IPS-18c (cell line): ENCODE measurements around the gene RDX.

ENCODE experiments used
- H3K4me3 ChIP-seq: 2 replicates; pipeline ENCODE4 v1.7.0; 2013; ENCODE audit warnings: low read depth, mild to moderate bottlenecking, low read length, moderate library complexity; ENCODE audit not compliant: insufficient read depth
- H3K9me3 ChIP-seq: one replicate; pipeline ENCODE4 v1.6.1; 2013; ENCODE audit warnings: mild to moderate bottlenecking, low read length, moderate library complexity; ENCODE audit not compliant: control insufficient read depth, insufficient read depth

RDX gene

DNA sequence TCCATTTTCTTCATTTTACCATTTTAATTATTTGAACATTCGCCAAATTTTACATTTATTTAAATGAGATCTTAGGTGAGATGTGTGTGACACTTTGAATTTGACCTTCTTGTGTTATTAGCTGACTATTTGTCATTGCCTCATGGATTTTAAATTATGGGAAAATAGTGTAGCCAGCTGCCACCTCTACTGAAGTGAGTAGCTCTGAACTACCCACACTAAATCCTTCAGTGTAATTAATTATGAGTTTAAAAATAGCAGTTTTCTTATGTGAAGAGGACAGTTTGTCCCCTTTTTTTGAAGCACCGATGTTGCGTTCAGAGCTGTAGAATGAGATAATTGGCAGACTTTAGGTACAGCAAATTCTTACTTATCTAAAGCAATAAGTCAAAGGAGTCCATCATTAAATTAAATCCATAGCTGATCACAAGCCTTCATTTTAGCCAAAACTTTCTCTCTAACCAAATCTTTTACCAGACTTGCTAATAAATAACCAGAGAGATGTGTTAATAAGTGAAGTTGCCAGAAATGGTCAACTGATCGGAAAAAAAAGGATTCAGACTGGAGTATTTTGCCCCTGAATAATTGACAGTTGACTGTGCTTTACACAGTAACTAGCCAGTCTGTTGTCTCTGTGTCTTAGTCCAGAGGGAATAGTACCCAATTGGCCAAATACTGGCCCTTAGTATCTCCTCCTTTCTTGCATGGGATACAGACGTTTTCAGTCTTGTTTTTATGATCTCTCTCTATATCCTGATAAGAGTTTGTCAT is 128.2 kb downstream of the RDX start:
- H3K4me3 ChIP-seq: no peak overlapping the region
- H3K9me3 ChIP-seq: no peaks in the 10 kb centered on the region

DNA sequence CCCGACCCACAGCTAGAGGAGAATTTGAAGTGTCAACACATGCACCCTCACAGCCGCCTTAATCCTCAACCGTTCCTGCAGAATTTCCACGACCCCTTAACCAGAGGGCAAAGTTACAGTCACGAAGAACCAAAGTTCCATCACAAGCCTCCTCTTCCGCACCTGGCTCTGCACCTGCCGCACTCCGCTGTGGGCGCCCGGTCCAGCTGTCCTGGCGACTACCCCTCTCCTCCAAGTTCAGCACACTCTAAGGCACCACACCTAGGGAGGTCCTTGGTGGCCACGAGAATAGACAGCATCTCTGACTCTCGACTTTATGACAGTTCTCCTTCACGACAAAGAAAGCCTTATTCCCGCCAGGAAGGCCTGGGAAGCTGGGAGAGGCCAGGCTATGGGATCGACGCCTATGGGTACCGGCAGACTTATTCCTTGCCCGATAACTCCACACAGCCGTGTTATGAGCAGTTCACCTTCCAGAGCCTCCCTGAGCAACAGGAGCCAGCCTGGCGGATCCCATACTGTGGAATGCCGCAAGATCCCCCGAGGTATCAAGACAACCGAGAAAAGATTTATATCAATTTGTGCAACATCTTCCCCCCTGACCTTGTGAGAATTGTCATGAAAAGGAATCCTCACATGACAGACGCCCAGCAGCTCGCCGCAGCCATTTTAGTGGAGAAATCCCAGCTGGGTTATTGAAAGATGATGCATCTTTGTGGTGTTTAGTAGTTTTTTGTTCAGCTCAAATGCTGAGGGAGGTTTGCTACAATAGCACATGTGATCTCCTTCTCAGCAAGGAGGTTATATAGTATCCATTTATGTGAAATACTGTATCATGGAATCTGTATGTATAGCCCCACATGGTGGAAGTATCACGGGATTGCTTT is 131.1 kb downstream of the RDX start:
- Histone ChIP-seq H3K9me3 (no peaks in the 10 kb centered on the region), H3K4me3 (no peak overlapping the region)

DNA sequence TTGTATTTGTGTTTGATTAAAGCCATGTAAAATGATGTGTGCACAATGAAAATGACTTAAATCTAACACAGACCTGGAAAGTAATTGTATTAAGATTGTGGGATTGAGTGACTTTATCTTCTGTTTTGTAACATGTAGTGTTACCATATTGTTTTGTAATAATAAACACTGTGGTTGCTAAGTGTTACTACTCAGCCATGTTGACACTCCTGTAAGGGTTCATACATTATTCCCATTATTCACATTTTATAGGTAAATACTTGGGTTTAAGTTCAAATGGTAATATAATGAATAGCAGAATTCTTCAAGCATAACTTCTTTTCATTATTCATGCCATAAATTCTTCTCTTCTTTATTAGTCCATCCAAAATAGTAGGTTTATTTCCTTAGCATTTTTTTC is 134.2 kb downstream of the RDX start:
- Histone ChIP-seq H3K4me3 (no peak overlapping the region), H3K9me3 (no peaks in the 10 kb centered on the region)

DNA sequence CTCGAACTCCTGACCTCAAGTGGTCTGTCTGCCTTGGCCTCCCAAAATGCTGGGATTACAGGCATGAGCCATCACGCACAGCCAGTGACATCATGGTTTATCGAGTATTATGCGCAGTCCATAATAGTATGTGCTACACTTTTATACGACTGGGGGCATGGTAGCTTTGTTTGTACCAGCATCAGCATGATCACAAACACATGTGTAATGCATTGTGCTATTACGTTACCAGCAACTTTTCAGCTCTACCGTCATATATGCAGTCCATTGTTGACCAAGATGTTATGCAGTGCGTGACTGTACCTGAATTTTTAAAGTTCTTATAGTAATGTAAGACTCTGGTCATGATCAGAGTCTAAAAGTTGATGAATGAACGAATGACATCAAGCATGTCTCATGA is 135.4 kb downstream of the RDX start:
- Histone ChIP-seq H3K9me3 (no peaks in the 10 kb centered on the region), H3K4me3 (no peak overlapping the region)

DNA sequence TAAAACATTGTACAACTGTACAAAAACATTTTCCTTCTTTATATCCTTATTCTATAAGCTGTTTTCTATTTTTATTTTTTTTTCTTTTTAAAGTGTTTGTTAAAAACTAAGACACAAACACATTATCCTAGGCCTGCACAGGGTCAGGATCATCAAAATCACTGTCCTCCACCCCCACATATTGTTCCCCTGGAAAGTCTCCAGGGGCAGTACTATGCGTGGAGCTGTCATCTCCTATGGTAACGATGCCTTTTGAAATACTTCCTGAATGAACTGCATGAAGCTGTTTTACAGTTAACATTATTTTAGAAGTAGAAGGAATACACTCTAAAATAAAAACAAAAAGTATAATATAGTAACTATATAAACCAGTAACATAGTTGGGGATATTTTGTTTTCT is 136.0 kb downstream of the RDX start:
- Histone ChIP-seq H3K4me3 (no peak overlapping the region), H3K9me3 (no peaks in the 10 kb centered on the region)

DNA sequence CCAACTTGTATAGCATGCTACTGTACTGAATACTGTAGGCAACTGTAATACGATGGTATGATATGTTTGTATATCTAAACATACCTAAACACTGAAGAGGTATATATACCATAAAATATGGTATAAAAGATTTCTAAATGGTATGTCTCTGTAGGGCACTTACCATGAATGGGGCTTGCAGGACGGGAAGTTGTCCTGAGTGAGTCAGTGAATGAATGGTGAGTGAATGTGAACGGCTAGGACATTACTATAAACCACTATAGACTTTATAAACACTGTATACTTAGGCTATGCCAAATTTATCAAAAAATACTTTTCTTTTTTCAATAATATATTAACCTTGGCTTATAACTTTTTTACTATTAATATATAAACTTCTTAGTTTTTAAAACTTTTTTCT is 136.4 kb downstream of the RDX start:
- Histone ChIP-seq H3K4me3 (no peak overlapping the region), H3K9me3 (no peaks in the 10 kb centered on the region)

DNA sequence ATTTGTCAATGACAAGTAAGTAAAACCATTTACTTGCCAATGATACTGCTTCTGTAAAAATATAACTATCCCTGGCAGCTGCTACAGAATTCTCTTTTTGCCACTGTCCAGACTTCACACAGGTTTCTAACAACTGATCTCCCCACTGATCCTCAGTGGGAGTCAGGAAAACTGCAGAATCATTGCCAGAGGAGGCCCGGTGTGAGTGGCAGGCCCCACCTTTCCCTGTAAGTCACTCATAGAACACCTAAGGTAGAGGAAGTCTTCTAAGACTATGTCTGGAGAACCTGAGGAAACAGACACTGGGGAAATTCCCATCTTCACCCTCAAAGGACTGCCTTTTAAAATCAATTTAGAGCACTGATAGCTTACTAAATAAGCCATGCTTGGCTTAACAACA is 136.9 kb downstream of the RDX start:
- H3K4me3 ChIP-seq: no peak overlapping the region
- no peaks in the 10 kb centered on the region for H3K9me3 ChIP-seq

DNA sequence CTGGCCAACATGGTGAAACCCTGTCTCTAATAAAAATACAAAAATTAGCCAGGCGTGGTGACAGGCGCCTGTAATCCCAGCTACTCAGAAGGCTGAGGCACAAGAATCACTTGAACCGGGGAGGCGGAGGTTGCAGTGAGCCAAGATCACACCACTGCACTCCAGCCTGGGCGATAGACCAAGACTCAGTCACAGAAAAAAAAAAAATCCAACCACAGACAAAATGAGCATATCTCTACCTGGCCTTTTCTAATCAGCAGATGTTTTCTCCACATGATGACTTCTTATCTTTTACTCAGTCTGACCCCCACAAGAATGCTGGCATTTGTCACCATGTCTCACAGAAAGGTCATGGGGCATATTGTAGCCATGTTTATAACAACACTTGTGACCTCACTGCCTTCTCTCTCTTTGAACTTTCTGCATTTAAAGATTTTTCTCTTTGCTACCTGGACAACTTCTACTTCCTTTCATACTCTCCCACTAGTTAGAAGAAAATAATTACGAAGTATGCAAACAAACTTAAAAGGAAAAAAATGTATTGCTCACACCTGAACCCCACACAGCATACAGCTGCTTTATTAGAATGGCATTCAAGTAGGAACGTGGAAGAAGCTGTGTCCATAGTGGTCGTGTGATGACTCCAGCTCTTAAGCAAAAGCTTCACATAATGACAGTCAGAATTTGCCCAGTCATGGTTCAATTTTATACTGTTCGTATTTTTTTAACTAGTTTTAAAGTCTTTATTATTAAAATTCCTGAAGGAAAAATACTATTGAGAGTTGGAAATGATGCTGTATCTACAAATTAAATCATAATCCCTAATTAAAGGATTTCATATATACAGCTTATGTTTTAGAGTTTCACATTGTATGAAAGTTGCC is 137.9 kb downstream of the RDX start:
- Histone ChIP-seq H3K4me3 (no peak overlapping the region), H3K9me3 (no peaks in the 10 kb centered on the region)

DNA sequence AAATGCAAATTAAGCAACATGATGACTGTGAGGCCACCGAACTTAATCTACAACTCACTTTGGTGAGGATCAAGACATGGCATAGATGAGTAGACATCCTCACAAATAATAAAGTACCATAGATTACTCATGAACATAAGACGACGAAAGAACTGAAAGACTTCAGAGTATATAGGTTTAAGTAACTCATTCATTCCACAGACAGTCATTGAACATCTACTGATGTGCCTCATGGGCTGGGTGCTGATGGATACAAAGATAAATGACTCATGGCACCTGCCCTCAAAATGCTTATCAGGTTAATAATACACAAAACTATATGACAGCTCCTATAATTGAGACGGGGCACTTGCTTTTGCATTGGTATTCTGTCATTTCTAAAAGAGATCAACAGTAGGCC is 139.9 kb downstream of the RDX start:
- Histone ChIP-seq H3K9me3 (no peaks in the 10 kb centered on the region), H3K4me3 (no peak overlapping the region)

DNA sequence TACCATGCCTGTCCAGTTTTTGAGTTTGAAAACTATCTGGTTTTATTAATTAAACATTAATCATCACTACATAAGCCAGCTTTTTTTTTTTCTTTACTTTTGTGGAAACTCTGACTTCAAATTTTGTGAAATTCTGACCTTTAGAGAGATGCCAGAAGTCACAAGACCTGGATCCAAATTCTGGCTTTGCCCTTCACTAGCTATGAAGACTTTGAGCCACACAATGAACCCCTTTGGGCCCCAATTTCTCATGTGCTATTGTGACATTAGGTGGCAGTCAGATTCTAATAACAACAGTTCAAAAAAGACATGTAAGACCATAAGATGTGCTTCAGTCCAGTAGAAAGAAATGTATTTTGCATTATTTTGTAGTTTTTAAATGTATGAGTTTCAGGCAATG is 142.9 kb downstream of the RDX start:
- Histone ChIP-seq H3K9me3 (no peaks in the 10 kb centered on the region), H3K4me3 (no peak overlapping the region)

DNA sequence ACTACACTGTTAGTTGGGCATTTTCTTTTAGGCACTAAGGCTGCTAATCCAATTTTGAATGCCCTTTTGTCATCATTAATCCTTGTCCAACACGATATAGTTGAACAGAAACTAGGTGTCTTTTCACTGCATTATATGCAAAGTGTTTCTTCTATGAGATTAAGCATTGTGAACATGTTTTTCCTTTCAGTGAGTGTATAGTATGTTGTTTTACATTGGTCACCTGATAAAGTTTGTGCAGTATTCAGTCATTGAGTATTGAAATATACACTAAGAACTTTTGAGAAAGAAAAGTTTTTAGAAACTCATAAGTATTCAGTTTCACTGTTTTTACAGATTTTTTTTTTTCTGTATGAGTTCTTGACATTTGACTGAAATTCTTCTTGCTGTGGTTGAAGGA is 144.2 kb downstream of the RDX start:
- Histone ChIP-seq H3K4me3 (no peak overlapping the region), H3K9me3 (no peaks in the 10 kb centered on the region)

DNA sequence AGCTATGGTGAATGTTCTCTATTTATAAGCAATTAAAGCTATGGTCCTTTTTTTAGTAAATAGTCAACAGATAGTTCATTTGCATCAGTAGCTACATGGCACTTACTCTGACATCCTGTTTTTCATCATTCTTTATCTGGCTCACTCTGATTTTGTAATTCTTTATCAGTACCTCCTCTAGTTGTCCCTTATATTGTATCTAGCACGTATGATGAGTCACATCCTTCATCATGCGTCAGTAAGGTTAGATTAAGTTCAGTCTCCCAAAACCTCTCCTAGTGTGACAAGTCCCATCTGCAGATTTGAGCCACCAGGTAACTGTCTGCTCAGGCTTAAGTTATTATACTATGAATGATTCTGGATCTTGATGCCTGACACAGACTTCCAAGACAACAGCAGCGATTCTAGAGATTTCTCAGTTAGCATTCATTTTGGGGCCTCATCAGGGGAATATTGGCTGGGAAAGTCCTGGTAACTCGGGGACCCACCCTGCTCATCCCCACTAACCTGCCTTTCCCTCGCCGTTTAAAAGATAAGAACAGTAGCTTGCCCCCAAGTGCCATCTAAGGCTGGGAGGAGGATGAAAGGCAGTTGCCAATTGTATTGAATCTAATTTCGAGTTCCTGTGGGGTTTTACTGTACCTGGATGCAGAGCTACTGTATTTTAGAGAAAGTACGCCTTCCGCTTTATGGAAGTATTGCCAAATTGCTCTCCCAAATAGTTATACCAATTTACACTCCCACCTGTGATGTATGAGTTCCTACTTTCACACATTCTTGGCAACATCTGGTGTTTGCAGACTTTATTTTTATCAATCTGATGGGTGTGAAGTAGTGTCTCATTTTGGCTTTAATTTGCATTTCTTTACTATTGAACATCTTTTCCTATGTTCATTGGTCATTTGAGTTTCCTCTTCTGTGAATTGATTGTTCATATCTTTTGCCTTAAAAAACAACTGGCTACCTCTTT is 147.4 kb downstream of the RDX start:
- no peaks in the 10 kb centered on the region for H3K9me3 ChIP-seq
- H3K4me3 ChIP-seq: no peak overlapping the region

DNA sequence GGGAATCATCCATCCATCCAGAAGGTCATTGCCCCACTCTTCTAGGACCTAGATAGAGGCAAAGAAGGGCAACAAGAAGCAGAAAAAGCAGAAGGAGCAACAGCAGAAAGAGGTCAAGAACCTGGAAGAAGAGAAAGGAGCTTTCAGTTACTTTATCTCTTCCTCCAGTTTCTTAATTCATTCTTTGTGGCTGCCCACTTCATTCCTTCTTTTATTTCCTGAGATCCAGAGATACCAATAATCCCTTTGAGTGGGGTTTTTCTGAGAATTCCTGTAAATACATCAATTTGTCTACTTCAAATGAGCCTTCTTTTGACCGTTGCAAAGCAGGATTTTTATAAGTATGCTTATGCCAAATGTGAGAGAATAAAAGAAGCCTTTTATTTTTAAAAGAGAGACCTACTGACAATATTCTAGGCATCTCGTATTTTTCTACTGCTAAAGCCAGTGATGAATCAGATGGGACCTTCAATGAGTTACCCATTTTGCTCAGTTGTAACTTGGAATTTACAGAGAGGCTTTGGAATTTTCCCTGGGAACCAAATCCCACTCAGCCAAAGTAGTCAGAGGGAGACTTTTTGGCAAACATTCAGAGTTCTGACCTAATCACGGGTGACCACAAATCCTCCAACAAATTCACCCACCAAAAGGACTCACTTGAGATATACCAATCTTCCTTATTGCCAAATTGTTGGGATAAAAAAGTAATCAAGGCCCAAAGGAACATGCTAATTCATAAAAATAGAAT is 148.3 kb downstream of the RDX start:
- H3K9me3 ChIP-seq: no peaks in the 10 kb centered on the region
- H3K4me3 ChIP-seq: no peak overlapping the region

DNA sequence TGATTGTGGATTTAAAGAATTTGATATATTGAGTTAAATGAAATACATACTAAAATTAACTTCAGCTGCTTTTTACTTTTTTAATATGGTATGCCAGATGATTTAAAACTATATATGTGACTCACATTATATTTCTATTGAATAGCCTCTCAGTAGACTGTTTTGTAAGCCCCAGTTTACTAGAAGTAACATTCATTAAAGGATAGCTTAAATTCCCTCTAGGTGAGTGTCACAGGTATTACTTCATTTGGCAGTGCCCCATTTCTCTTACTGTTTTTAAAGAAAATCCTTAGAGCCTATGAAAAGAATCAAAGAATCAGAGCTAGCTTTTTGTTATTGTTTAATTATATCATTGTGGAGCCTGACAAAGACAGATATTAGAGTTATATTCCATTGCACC is 154.6 kb downstream of the RDX start:
- no peak overlapping the region for H3K4me3 ChIP-seq
- no peaks in the 10 kb centered on the region for H3K9me3 ChIP-seq

DNA sequence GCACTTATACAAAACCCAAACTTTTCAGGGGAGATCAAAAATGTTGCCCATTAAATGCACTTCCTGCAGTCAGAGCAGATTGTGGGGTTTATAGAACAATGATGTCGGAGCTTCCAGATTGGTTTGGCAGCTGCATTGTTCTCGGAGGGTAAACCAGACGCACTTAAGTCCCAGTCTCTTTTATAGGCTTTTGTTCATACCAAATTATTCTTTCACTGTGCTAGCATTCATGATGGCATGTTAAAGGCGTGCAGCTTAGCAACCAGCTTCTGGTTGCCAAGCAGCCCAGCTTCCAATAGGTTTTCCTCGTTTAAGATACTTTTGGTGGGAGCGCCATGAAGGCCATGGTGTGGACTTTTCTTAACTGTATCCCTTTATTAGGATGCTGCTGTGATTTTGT is 162.3 kb downstream of the RDX start:
- no peak overlapping the region for H3K4me3 ChIP-seq

DNA sequence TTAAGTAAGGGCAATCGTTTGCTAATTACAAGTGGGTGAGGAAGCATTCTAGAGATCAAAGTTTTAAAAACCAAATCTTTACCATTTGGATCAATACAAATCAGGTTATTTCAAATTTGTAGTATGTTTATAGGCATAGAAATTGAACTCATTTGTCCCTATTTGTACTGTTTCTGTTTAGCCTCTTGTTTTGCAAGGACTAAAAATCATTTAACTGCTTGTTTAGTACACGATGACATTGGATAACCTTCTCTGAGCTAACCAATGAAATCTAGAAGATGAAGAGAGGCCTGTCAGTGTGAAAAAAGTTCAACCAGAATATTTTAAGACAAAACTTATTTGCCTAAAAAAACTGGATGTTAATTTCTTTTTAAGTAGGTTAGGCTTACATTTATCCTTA is 163.3 kb downstream of the RDX start:
- H3K4me3 ChIP-seq: no peak overlapping the region
- no peaks in the 10 kb centered on the region for H3K9me3 ChIP-seq

More for the DNA sequence above, 162.3 kb downstream of the RDX start:
- no peaks in the 10 kb centered on the region for H3K9me3 ChIP-seq
